ENCODE measurements around the gene EYA4.

Gene EYA4

GRCh38 chr6:133291671-133292070 lies 50.5 kb downstream of the EYA4 start:
- DNase-seq, result no peak

GRCh38 chr6:133297657-133298056 lies 56.5 kb downstream of the EYA4 start:
- DNase-seq, result no peak

GRCh38 chr6:133298335-133298734 lies 57.2 kb downstream of the EYA4 start:
- DNase-seq, result no peak

- no peak for DNase-seq
Measured at GRCh38 chr6:133298801-133299200, 57.6 kb downstream of the EYA4 start.

GRCh38 chr6:133300896-133301295 lies 59.7 kb downstream of the EYA4 start:
- DNase-seq, result no peak

- no peak for DNase-seq
Measured at GRCh38 chr6:133301835-133302234, 60.7 kb downstream of the EYA4 start.

- DNase-seq, result no peak
Measured at GRCh38 chr6:133306931-133307330, 65.8 kb downstream of the EYA4 start.

- DNase-seq, result no peak
Measured at GRCh38 chr6:133309579-133309978, 68.4 kb downstream of the EYA4 start.

GRCh38 chr6:133312006-133312405 lies 70.8 kb downstream of the EYA4 start:
- DNase-seq, result no peak

GRCh38 chr6:133313068-133313467 lies 71.9 kb downstream of the EYA4 start:
- no peak for DNase-seq

GRCh38 chr6:133314947-133315346 lies 73.8 kb downstream of the EYA4 start:
- no peak for DNase-seq

GRCh38 chr6:133315811-133316210 lies 74.7 kb downstream of the EYA4 start:
- no peak for DNase-seq

GRCh38 chr6:133317704-133318103 lies 76.5 kb downstream of the EYA4 start:
- DNase-seq, result no peak

GRCh38 chr6:133326584-133326983 lies 85.4 kb downstream of the EYA4 start:
- no peak for DNase-seq

- no peak for DNase-seq
Measured at GRCh38 chr6:133333852-133334251, 92.7 kb downstream of the EYA4 start.

GRCh38 chr6:133337308-133337707 lies 96.2 kb downstream of the EYA4 start:
- no peak for DNase-seq

- no peak for DNase-seq
Measured at GRCh38 chr6:133339543-133340384, 98.6 kb downstream of the EYA4 start.

- no peak for DNase-seq
Measured at GRCh38 chr6:133340557-133340956, 99.4 kb downstream of the EYA4 start.

GRCh38 chr6:133341607-133342158 lies 100.5 kb downstream of the EYA4 start:
- no peak for DNase-seq

GRCh38 chr6:133343220-133343619 lies 102.1 kb downstream of the EYA4 start:
- DNase-seq, result no peak

GRCh38 chr6:133348846-133349245 lies 107.7 kb downstream of the EYA4 start:
- DNase-seq, result no peak

GRCh38 chr6:133350928-133351327 lies 109.8 kb downstream of the EYA4 start:
- no peak for DNase-seq

GRCh38 chr6:133352046-133352445 lies 110.9 kb downstream of the EYA4 start:
- DNase-seq, result no peak

GRCh38 chr6:133353061-133353460 lies 111.9 kb downstream of the EYA4 start:
- DNase-seq, result no peak

GRCh38 chr6:133355922-133356321 lies 114.8 kb downstream of the EYA4 start:
- no peak for DNase-seq

All from CD4-positive, alpha-beta T cell treated with Interleukin-12 subunit alpha and Interleukin-12 subunit beta, for 1 hour (primary cell).